Measurements from ENCODE around the gene MAPRE3.

MAPRE3 gene

GRCh38 chr2:26982102-26982742, 11.8 kb downstream of the MAPRE3 start:
- DNase-seq (ENCODE audit: low read depth), result no peak
- no peak overlapping the region for H3K4me3 ChIP-seq (ENCODE audit: low read length)
- TF ChIP-seq CTCF (conservative IDR thresholded peaks at IDR 0.05; ENCODE audit: low read length), result 0 out of 2 replicates have a peak, but pooled peaks have one; percentile 14

- DNase-seq (ENCODE audit: low read depth), result no peak
- TF ChIP-seq CTCF (conservative IDR thresholded peaks at IDR 0.05; ENCODE audit: low read length), result no peak
- no peak overlapping the region for H3K4me3 ChIP-seq (ENCODE audit: low read length)
Observed at GRCh38 chr2:26983746-26984145, 13.3 kb downstream of the MAPRE3 start.

- no peak overlapping the region for H3K4me3 ChIP-seq (ENCODE audit: low read length)
- TF ChIP-seq CTCF (conservative IDR thresholded peaks at IDR 0.05; ENCODE audit: low read length), result no peak
- DNase-seq (ENCODE audit: low read depth), result no peak
Observed at GRCh38 chr2:26985807-26986206, 15.4 kb downstream of the MAPRE3 start.

GRCh38 chr2:26986576-26986975, 16.1 kb downstream of the MAPRE3 start:
- DNase-seq (ENCODE audit: low read depth), result no peak
- H3K4me3 ChIP-seq (ENCODE audit: low read length), result no peak overlapping the region
- TF ChIP-seq CTCF (conservative IDR thresholded peaks at IDR 0.05; ENCODE audit: low read length), result no peak

- H3K4me3 ChIP-seq (ENCODE audit: low read length), result no peak overlapping the region
- peak; percentile 67 for DNase-seq (ENCODE audit: low read depth)
- TF ChIP-seq CTCF (conservative IDR thresholded peaks at IDR 0.05; ENCODE audit: low read length), result no peak
Observed at GRCh38 chr2:26988058-26988860, 17.8 kb downstream of the MAPRE3 start.

- no peak for TF ChIP-seq CTCF (conservative IDR thresholded peaks at IDR 0.05; ENCODE audit: low read length)
- no peak overlapping the region for H3K4me3 ChIP-seq (ENCODE audit: low read length)
- DNase-seq (ENCODE audit: low read depth), result no peak
Observed at GRCh38 chr2:26989156-26989555, 18.7 kb downstream of the MAPRE3 start.

GRCh38 chr2:26991717-26992116, 21.3 kb downstream of the MAPRE3 start:
- DNase-seq (ENCODE audit: low read depth), result no peak

More at GRCh38 chr2:26991717-26992116, 21.3 kb downstream of the MAPRE3 start:
- TF ChIP-seq CTCF (conservative IDR thresholded peaks at IDR 0.05; ENCODE audit: low read length), result no peak
- no peak overlapping the region for H3K4me3 ChIP-seq (ENCODE audit: low read length)

Measured in AG10803 (cell line).